Neural cell (in vitro differentiated cells): ENCODE measurements around the gene SLC4A5.

Source experiments
- CTCF ChIP-seq: fragments of 450-650 bp; IDR thresholded peaks from 2 replicates; pipeline ENCODE4 v1.5.1; 2014; ENCODE audit warnings: antibody characterized with exemption, mild to moderate bottlenecking, moderate library complexity; ENCODE audit not compliant: poor library complexity, severe bottlenecking
- EZH2 ChIP-seq: fragments of 200-600, 300-800 bp; shearing (Covaris generic), sonication (generic); IDR thresholded peaks from 2 replicates; pipeline ENCODE4 v1.6.1; 2014; ENCODE audit warnings: antibody characterized with exemption, low read length, borderline replicate concordance, mild to moderate bottlenecking; ENCODE audit not compliant: insufficient read depth, poor library complexity, severe bottlenecking
- POLR2AphosphoS5 ChIP-seq: IDR thresholded peaks from 2 replicates; pipeline ENCODE4 v1.6.1; 2012
- RAD21 ChIP-seq: fragments of 450-650 bp; conservative IDR thresholded peaks from 2 replicates; pipeline ENCODE4 v1.6.1; 2014; ENCODE audit warnings: antibody characterized with exemption, mild to moderate bottlenecking, moderate library complexity
- REST ChIP-seq: IDR thresholded peaks from 2 replicates; pipeline ENCODE4 v1.6.1; 2012; ENCODE audit warnings: borderline replicate concordance
- SMC3 ChIP-seq: fragments of 450-650 bp; conservative IDR thresholded peaks from 2 replicates; pipeline ENCODE4 v1.6.1; 2014; ENCODE audit warnings: antibody characterized with exemption, mild to moderate bottlenecking, moderate library complexity; ENCODE audit not compliant: poor library complexity
- TAF1 ChIP-seq: IDR thresholded peaks from 2 replicates; pipeline ENCODE4 v1.6.1; 2012; ENCODE audit warnings: low read depth

GRCh38 chr2:74286725-74287124 lies 56.5 kb downstream of the SLC4A5 start:
- TF ChIP-seq TAF1 (no peak), POLR2AphosphoS5 (no peak), CTCF (no peak), SMC3 (no peak), REST (no peak), EZH2 (no peak), RAD21 (no peak)
